ENCODE data around the gene TM6SF1.

DNA sequence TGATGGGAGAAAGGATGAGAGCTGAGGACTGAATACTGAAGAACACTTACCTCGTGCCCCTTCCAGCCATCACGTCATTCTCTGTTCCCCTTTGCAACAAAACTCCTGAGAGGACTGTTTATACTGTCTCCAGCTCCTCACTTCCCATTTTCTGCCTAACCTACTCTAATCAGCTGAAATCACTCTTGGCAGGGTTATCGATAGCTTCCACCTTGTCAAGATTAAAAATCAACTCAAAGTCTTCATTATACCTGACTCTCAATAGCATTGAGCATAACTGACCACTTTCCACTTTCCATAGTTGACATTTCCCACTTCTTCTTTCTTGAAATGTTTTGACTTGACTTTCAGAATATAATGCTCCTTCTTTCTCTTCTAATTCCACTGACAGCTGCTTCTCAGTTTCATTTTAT lies 44.7 kb upstream of the TM6SF1 start:
- TF ChIP-seq, protein P1, sequence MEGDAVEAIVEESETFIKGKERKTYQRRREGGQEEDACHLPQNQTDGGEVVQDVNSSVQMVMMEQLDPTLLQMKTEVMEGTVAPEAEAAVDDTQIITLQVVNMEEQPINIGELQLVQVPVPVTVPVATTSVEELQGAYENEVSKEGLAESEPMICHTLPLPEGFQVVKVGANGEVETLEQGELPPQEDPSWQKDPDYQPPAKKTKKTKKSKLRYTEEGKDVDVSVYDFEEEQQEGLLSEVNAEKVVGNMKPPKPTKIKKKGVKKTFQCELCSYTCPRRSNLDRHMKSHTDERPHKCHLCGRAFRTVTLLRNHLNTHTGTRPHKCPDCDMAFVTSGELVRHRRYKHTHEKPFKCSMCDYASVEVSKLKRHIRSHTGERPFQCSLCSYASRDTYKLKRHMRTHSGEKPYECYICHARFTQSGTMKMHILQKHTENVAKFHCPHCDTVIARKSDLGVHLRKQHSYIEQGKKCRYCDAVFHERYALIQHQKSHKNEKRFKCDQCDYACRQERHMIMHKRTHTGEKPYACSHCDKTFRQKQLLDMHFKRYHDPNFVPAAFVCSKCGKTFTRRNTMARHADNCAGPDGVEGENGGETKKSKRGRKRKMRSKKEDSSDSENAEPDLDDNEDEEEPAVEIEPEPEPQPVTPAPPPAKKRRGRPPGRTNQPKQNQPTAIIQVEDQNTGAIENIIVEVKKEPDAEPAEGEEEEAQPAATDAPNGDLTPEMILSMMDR (IDR thresholded peaks at IDR 0.05) = no peak
- no peak for TF ChIP-seq POLR2A (IDR thresholded peaks at IDR 0.05)

Measured in esophagus squamous epithelium (tissue), 4 donors.